GM18858 (cell line): ENCODE data around the gene KLF4.
"Not testable (repeated sequence)": the region's sequence is repeated elsewhere in the genome, so short reads cannot be mapped to it uniquely, and the experiment has no call there.

Source experiments
- ATAC-seq: cut with Tn5 transposase; IDR thresholded peaks from one replicate; pipeline ENCODE4 v1.9.1; 2021; ENCODE audit not compliant: unreplicated experiment

KLF4 gene

GRCh38 chr9:107489687-107490605 is at the start of gene KLF4:
TSS of gene KLF4 (minus strand) at chr9:107489769. CDS start at chr9:107489172, 597 bp downstream.
- no peak for ATAC-seq

- ATAC-seq = no peak
Measured at GRCh38 chr9:107536462-107536861, 46.9 kb upstream of the KLF4 start.

- ATAC-seq = no peak
Measured at GRCh38 chr9:107534510-107535078, 45.0 kb upstream of the KLF4 start.

DNA sequence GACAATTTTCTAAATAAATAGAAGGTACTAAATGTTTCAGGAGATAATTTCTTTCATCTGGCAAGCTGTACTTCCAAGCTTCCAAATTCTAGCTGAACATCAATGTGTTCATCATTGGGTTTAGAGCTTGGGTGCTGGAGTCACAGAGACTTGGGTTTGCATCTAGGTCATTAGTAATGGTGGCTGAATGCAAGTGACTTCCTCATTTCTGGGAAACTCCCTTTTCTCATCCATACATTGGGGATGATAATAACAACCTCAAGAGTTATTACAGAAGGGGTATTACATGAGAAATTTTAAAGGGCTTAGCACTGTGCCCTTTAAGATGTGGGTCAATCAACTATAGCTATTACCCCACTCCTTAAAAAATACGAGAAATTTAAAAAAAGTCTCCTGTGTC is 41.1 kb upstream of the KLF4 start:
- ATAC-seq = no peak

GRCh38 chr9:107528686-107529085 is 39.1 kb upstream of the KLF4 start:
- no peak for ATAC-seq

DNA sequence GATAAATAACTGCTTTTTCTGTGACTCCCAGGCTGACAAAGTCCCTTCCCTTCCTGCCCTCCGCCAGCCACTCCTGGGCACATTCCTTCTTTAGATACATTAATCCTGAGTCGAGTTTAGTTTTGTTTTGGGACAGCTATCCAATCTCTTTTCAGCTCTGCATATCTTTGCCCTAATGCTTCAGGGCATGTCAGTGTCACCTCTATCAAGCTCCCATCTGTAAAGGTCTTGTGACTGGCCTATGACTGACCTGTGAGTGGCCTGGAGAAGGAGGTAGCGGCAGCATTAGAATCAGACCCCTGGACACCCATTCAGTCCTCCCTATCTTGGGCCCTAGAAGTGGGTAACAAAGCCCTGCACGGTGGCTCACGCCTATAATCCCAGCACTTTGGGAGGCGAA is 34.0 kb upstream of the KLF4 start:
- no peak for ATAC-seq

- ATAC-seq = no peak
Measured at GRCh38 chr9:107520186-107520585, 30.6 kb upstream of the KLF4 start.

- no peak for ATAC-seq
Measured at GRCh38 chr9:107518037-107518807, 28.7 kb upstream of the KLF4 start.

GRCh38 chr9:107513464-107514100 is 24.0 kb upstream of the KLF4 start:
- ATAC-seq = no peak

DNA sequence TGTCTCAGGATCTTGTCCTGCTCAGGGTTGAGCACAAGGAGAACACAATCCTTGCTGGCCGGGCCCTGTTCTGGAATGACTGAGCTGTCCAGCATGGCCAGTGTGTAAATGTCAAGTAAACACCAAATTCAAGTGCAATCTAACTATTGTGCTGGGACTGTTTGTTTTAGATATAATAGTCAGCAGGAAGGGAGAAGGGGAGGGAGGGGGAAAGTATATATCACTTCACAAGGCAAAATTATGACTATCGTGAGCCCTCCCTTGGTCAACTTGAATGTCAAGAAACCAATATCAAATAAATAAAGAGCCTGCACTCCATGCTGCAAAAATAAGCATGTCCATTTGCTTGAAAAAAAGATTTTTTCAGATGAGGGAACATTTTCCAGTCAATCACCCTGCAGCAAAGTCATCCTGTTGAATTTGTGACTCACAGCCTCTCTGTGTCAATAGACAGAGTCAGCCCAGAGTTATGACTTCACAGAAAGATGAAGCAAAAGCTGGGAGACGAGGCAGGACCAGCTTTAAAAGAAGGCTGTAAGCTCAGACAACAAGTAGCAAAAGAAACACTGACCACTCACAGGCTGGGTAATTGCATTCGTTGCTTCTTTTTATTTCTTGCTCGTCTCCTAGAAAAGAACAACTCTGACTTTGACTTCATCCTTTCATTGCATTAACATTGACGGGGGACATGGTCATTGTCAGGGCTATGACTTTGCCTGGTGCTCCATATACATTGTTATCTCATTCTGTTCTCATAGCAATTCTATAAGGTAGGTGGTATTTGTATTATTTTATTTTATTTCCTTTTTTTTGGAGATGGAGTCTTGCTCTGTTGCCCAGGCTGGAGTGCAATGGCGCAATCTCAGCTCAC is 15.3 kb upstream of the KLF4 start:
- ATAC-seq = no peak

DNA sequence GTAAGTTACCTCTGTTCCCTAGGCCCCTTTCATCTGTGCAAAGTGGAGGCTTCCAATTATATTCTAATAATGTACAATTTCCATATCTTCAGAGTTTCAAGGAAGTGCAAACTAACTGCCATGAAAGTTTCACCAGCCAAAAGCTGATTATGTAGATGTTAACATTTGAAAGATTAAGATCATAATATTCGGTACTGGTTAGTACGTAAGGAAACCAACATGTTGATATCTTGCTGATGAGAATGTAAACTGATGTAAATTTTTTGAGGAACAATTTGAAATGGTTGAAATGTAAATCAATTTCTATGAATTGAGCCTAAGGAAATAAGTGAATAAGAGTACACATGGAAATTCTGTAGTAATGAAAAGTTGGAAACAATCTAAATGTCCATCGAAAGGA is 12.9 kb upstream of the KLF4 start:
- no peak for ATAC-seq

DNA sequence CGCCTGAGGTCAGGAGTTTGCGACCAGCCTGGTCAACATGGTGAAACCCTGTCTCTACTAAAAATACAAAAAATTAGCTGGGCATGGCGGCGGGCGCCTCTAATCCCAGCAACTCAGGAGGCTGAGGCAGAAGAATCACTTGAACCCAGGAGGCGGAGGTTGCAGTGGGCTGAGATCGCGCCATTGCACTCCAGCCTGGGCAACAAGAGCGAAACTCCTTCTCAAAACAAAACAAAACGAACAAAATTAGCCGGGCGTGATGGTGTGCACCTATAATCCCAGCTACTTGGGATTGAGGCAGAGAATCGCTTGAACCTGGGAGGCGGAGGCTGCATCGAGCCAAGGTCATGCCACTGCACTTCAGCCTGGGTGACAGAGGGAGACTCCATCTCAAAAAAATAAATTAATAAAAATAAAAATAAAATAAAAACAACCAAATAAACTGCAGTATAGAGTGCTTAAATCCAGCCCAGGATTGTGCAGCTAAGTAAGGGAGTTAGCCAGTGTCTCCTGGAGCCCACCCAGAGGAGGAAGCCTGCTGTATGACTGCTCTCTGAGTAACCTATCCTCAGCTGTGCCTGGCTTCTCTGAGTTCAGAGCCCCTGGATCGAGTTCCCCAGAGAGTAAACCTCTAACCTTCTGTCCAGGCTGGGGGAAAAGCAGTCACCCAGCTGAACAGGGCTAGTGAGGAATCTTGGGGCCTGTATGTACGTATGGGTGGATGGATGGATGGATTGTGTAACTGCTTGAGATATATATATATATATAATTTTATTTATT is 11.0 kb upstream of the KLF4 start:
- ATAC-seq = not testable (repeated sequence)

- no peak for ATAC-seq
Measured at GRCh38 chr9:107496976-107497375, 7.4 kb upstream of the KLF4 start.

DNA sequence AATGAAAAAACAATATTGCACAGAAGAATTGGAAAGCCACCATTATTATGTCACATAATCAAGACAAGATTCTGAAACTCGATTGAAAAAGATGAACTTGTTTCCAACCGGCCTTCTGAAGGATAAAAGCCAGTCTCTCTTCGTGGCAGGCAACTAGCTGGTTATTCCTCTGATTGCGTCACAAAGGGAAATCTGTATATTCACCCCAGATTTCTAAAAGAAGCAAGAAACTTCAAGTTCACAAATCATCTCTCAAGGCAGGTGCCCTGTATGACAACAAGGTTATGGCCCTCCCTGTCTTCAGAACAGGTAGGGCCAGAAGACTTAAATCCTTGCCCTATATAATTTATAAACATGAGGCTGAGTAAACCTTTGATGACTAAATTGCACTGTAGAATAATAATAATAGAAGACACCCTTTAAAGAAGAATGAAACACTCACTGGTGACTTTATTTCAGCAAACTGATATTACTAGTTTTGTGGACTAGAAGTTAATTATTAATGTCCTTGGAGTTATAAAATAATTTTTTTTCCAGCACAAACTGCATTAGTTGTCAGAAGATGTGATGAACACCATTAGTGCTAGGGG is 2.9 kb upstream of the KLF4 start:
- ATAC-seq = no peak

GRCh38 chr9:107491081-107492053 is 1.8 kb upstream of the KLF4 start:
- no peak for ATAC-seq

DNA sequence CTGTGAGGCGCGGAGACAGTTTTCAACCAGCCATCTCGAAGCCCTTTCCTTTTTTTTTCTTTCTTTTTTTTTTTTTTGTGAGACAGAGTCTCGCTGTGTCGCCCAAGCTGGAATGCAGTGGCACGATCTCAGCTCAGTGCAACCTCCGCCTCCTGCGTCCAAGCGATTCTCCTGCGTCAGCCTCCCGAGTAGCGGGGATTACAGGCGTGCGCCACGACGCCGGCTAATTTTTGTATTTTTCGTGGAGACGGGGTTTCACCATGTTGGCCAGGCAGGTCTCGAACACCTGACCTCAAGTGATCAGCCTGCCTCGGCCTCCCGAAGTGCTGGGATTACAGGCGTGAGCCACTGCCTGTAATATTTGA is 1.0 kb upstream of the KLF4 start:
- not testable (repeated sequence) for ATAC-seq

- ATAC-seq = no peak
Measured at GRCh38 chr9:107489144-107489673, 360 bp downstream of the KLF4 start.
